ENCODE measurements around the gene PTPRG.

DNA sequence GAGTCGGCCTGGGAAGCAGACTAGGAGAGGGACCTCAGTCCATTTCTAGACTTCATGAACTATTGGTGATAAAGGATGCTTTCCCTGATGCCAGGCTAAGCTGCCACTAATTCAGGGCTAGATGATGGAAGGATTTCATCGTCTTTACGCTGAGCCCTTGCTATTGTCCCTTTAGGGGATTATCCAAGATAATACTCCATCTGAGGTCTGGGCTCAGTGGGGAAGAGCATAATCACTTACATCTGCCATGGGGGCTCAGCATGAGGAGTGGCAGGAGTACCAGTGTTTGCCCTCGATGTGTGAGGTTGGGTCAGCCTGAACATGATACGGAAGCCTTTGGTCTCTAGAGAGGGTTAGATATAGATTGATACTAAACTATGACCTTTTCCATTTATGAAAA, 47.3 kb downstream of the PTPRG start:
- TF ChIP-seq, protein P1, sequence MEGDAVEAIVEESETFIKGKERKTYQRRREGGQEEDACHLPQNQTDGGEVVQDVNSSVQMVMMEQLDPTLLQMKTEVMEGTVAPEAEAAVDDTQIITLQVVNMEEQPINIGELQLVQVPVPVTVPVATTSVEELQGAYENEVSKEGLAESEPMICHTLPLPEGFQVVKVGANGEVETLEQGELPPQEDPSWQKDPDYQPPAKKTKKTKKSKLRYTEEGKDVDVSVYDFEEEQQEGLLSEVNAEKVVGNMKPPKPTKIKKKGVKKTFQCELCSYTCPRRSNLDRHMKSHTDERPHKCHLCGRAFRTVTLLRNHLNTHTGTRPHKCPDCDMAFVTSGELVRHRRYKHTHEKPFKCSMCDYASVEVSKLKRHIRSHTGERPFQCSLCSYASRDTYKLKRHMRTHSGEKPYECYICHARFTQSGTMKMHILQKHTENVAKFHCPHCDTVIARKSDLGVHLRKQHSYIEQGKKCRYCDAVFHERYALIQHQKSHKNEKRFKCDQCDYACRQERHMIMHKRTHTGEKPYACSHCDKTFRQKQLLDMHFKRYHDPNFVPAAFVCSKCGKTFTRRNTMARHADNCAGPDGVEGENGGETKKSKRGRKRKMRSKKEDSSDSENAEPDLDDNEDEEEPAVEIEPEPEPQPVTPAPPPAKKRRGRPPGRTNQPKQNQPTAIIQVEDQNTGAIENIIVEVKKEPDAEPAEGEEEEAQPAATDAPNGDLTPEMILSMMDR (IDR thresholded peaks at IDR 0.05; ENCODE audit: low read depth, low read length, missing input control) = no peak
- no peak for TF ChIP-seq TAF1 (conservative IDR thresholded peaks at IDR 0.05)
- TF ChIP-seq, protein P2, sequence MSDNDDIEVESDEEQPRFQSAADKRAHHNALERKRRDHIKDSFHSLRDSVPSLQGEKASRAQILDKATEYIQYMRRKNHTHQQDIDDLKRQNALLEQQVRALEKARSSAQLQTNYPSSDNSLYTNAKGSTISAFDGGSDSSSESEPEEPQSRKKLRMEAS (IDR thresholded peaks at IDR 0.05) = no peak

Measured in liver (tissue), 3 donors.